KOPT-K1 (cell line): Measurements from ENCODE around the gene SPRY2.

Experiments
- H3K27ac ChIP-seq: fragments of 200-600 bp; sonication (generic); 2 replicates; pipeline ENCODE4 v1.5.1; 2016; ENCODE audit warnings: antibody characterized with exemption, mild to moderate bottlenecking, low read depth, low read length; ENCODE audit not compliant: poor library complexity, severe bottlenecking
- H3K36me3 ChIP-seq: fragments of 200-600 bp; sonication (generic); 2 replicates; pipeline ENCODE4 v1.5.1; 2017; ENCODE audit warnings: antibody characterized with exemption, mild to moderate bottlenecking, low read length, moderate library complexity; ENCODE audit not compliant: insufficient read depth
- H3K9me3 ChIP-seq: fragments of 200-600 bp; sonication (generic); 2 replicates; pipeline ENCODE4 v1.5.1; 2017; ENCODE audit warnings: antibody characterized with exemption, low read length, mild to moderate bottlenecking; ENCODE audit not compliant: insufficient read depth, poor library complexity, severe bottlenecking

SPRY2 gene

DNA sequence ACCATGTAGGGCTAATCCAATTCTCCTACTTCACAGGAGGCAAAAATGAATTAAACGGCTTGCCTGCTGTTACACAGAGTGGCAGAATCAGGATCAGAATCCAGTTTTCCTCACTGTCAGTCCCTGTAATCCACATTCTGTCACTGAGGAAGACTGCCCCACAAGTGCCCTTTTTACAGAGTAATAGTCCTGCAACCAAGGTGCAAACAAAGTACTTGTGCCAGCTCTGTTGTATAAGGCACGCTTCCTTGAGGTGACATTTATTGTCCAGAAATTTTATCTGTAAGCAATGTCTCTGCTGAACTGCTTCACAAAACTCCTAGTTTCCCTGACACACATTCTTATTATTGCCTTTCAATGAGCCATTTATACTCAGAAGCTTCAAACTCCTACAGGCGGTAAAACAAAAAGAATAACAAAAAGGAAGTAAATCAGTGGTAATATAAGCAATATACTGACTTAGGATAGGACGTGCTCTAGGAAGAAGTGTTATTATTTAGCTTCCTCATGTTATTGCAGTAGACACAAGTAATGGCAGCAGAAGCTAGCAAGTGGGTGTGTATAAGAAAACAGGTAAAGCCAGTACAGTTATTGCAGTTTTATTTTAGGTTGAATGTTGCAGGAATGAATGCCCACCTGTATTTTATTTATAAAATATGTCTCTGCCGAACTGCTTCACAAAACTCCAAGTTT lies 28.8 kb downstream of the SPRY2 start:
- Histone ChIP-seq H3K36me3 (no peaks in the 10 kb centered on the region), H3K27ac (no peak overlapping the region), H3K9me3 (no peaks in the 10 kb centered on the region)

DNA sequence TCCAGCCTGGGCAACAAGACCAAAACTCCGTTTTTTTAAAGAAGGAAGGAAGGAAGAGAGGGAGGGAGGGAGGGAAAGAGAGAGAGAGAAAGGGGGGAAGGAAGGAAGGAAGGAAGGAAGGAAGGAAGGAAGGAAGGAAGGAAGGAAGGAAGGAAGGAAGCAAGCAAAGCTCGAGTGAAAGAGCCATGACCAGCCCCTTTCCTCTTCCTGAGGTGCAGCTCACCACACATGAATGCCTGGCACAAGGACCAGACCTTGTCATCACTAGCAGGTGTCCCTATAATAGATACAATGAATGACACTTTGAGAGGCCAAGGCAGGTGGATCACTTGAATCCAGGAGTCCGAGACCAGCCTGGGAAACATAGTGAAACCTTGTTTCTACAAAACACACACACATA lies 31.0 kb downstream of the SPRY2 start:
- Histone ChIP-seq H3K27ac (no peak overlapping the region), H3K9me3 (no peaks in the 10 kb centered on the region), H3K36me3 (no peaks in the 10 kb centered on the region)

GRCh38 chr13:80307401-80307987 lies 33.4 kb downstream of the SPRY2 start:
- Histone ChIP-seq H3K27ac (no peak overlapping the region), H3K36me3 (no peaks in the 10 kb centered on the region), H3K9me3 (no peaks in the 10 kb centered on the region)

DNA sequence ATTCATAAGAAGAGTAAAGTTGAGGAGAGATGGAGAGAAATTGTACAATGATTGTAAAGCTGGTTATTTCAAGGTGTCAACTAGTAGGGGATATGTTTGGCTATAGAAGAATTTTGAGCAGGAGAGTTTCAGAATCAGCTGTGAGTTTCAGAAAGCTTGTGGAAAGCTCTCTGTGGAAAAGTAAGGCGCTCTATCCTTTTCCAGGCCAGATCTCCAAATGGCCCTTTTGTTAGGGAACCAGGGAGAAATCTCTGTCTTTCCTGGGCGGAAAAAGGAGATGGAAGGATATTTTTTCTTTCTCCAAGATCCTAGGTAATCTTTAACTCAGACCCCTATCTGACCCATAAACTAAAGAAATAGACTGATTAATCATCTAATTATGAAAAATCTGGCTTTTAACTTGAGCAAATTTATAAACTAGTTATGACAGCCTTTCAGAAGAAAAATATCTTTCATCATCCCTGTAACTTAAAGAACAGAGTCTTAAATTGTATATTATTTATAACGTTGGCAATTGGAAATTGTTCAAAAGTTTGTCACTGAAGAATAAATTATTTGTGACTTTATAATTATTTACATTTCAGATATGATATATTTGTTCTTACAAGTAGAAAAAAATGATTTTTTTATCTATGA lies 34.5 kb downstream of the SPRY2 start:
- no peaks in the 10 kb centered on the region for H3K36me3 ChIP-seq
- H3K9me3 ChIP-seq = no peaks in the 10 kb centered on the region
- H3K27ac ChIP-seq = no peak overlapping the region

DNA sequence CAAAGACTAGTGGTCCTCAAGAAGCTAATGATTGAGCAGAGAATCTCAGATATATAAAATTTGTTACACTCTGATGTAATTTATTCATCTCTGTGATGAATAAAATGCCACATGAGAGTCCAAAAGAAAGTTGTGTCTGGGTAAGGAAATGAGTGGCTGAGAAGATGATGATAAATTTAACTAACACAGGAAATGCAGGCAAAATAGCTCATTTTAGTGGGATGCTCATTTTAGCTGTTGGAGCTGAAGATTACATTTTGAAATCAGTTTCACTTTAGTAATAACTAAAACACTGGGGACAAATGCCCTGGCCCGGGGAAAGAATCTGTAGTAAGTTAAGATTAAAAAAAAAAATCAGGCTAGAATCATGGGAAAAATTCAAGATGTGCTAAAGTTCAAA lies 35.2 kb downstream of the SPRY2 start:
- Histone ChIP-seq H3K27ac (no peak overlapping the region), H3K9me3 (no peaks in the 10 kb centered on the region)

DNA sequence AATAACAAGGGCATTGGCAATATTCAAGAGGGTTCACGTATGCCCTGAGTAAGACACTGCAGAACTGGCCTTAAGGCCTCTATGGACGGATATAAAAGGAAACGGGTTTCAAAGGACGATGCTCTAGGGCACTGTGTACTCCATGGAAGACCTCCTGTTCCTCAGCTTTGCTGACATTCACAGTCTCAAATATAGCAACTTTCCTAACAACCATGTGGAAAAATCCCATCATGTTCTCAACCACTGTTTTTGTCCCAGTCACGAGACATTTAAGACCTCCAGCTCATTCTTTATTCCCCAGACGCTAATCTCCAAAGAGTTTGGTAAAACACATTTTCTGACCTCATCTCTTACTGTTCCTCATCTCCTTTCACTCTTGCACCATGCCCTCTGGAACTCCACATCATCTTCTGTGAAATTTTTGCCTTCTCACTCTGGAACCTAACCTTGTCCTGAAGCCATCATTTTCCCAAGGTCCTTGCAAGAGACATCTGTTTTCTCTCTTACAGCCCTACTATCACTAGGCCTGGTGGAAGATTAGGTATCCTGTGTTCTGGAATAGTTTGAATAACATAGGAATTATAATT lies 37.6 kb downstream of the SPRY2 start:
- H3K9me3 ChIP-seq = no peaks in the 10 kb centered on the region
- H3K36me3 ChIP-seq = no peaks in the 10 kb centered on the region
- no peak overlapping the region for H3K27ac ChIP-seq

More for the DNA sequence above, 35.2 kb downstream of the SPRY2 start:
- no peaks in the 10 kb centered on the region for H3K36me3 ChIP-seq

DNA sequence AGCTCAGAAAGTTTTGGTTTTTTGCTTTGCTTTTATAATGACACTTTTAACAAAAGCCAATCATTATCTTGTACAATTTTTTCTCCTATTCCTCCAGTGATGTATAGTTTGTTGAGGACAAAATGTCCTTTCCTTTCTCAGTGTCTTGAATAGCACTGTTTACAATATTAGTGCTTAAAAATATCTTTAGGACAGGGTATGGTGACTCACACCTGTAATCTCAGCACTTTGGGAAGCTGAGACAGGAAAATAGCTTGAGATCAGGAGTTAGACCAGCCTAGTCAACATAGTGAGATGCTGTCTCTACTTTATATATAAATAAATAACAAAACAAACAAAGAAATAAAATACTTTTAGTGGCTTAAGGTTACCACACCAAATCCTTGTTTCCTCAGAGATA lies 41.9 kb downstream of the SPRY2 start:
- Histone ChIP-seq H3K9me3 (no peaks in the 10 kb centered on the region), H3K27ac (no peak overlapping the region), H3K36me3 (no peaks in the 10 kb centered on the region)

- Histone ChIP-seq H3K36me3 (no peaks in the 10 kb centered on the region), H3K27ac (no peak overlapping the region), H3K9me3 (no peaks in the 10 kb centered on the region)
Observed at GRCh38 chr13:80297503-80297902, 43.4 kb downstream of the SPRY2 start.

GRCh38 chr13:80297094-80297493 lies 43.8 kb downstream of the SPRY2 start:
- no peaks in the 10 kb centered on the region for H3K9me3 ChIP-seq
- no peak overlapping the region for H3K27ac ChIP-seq
- H3K36me3 ChIP-seq = no peaks in the 10 kb centered on the region

GRCh38 chr13:80296638-80297037 lies 44.3 kb downstream of the SPRY2 start:
- H3K9me3 ChIP-seq = no peaks in the 10 kb centered on the region
- no peaks in the 10 kb centered on the region for H3K36me3 ChIP-seq
- no peak overlapping the region for H3K27ac ChIP-seq

DNA sequence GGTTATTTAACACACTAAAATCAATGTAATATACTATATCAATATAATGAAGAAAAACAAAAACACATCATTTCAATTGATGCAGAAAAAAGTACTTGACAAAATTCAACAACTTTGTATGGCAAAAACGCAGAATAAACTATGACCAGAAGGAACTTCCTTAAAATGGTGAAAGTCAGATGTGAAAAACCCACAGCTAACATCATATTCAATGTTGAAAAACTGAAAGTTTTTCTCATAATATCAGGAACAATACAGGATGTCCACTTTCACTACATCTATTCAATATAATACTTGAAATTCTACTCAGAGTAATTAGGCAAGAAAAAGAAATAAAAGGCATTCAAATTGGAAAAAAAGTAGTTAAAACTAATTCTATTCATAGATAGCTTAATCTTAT lies 50.3 kb downstream of the SPRY2 start:
- Histone ChIP-seq H3K9me3 (no peaks in the 10 kb centered on the region), H3K27ac (no peak overlapping the region), H3K36me3 (no peaks in the 10 kb centered on the region)
